Measurements from ENCODE around the gene PALLD.

The PALLD gene

GRCh38 chr4:168755598-168756477 is 259.0 kb downstream of the PALLD start:
- no peak overlapping the region for H3K4me3 ChIP-seq (ENCODE audit: control insufficient read depth, low read depth, low read length)
- no peak for DNase-seq (ENCODE audit: low read depth)
- TF ChIP-seq CTCF (IDR thresholded peaks at IDR 0.05; ENCODE audit: control insufficient read depth, insufficient read depth, low read depth, low read length, missing control alignments): no peak

- no peak overlapping the region for H3K4me3 ChIP-seq (ENCODE audit: control insufficient read depth, low read depth, low read length)
- DNase-seq (ENCODE audit: low read depth): no peak
- no peak for TF ChIP-seq CTCF (IDR thresholded peaks at IDR 0.05; ENCODE audit: control insufficient read depth, insufficient read depth, low read depth, low read length, missing control alignments)
Measured at GRCh38 chr4:168757500-168757899, 260.6 kb downstream of the PALLD start.

- no peak overlapping the region for H3K4me3 ChIP-seq (ENCODE audit: control insufficient read depth, low read depth, low read length)
- TF ChIP-seq CTCF (IDR thresholded peaks at IDR 0.05; ENCODE audit: control insufficient read depth, insufficient read depth, low read depth, low read length, missing control alignments): no peak
- peak; percentile 79 for DNase-seq (ENCODE audit: low read depth)
Measured at GRCh38 chr4:168758351-168758876, 261.6 kb downstream of the PALLD start.

GRCh38 chr4:168759321-168759720 is 262.5 kb downstream of the PALLD start:
- DNase-seq (ENCODE audit: low read depth): no peak
- H3K4me3 ChIP-seq (ENCODE audit: control insufficient read depth, low read depth, low read length): no peak overlapping the region
- TF ChIP-seq CTCF (IDR thresholded peaks at IDR 0.05; ENCODE audit: control insufficient read depth, insufficient read depth, low read depth, low read length, missing control alignments): no peak

- no peak for TF ChIP-seq CTCF (IDR thresholded peaks at IDR 0.05; ENCODE audit: control insufficient read depth, insufficient read depth, low read depth, low read length, missing control alignments)
- no peak for DNase-seq (ENCODE audit: low read depth)
- no peak overlapping the region for H3K4me3 ChIP-seq (ENCODE audit: control insufficient read depth, low read depth, low read length)
Measured at GRCh38 chr4:168759959-168760527, 263.2 kb downstream of the PALLD start.

- DNase-seq (ENCODE audit: low read depth): no peak
- no peak overlapping the region for H3K4me3 ChIP-seq (ENCODE audit: control insufficient read depth, low read depth, low read length)
- TF ChIP-seq CTCF (IDR thresholded peaks at IDR 0.05; ENCODE audit: control insufficient read depth, insufficient read depth, low read depth, low read length, missing control alignments): no peak
Measured at GRCh38 chr4:168761066-168761465, 264.2 kb downstream of the PALLD start.
